GM12878 (cell line): ENCODE data around the gene DCAF11. TPM values are rescaled to one million over a fixed set of nuclear protein-coding genes. Genes with fewer than 3 reads are reported as not detected.
A peak's percentile ranks its signal among the peaks of the same experiment; 100 is the strongest.

Experiments
- ATAC-seq: fragments of 200-7000 bp; cut with Tn5 transposase; 3 replicates; pipeline ENCODE4 v1.9.1; 2020; ENCODE audit warnings: mild to moderate bottlenecking, moderate library complexity
- BruUV-seq: library from RNA; stranded (reverse); fragments of 400-500 nt; replicated peaks from 2 replicates; lab custom pipeline; 2021; lab: Mats Ljungman, UMichigan
- CTCF ChIA-PET: fragments of 300-600 bp; sonication (Branson Sonifier 250); formaldehyde crosslinking; extraction: SDS; loops from one replicate; lab custom pipeline; 2021; ENCODE audit warnings: inconsistent platforms; lab: Yijun Ruan, JAX
- POLR2A ChIA-PET: fragments of 350-600 bp; formaldehyde crosslinking; extraction: SDS; loops from one replicate; lab custom pipeline; 2021; ENCODE audit warnings: inconsistent platforms; lab: Charles Lee
- RAD21 ChIA-PET: fragments of 300-600 bp; sonication (Branson Sonifier 250); formaldehyde crosslinking; loops from one replicate; lab custom pipeline; 2023; ENCODE audit warnings: antibody characterized with exemption; ENCODE audit not compliant: unreplicated experiment; lab: Charles Lee
- SMC1A ChIA-PET: fragments of 300-600 bp; sonication (Branson Sonifier 250); formaldehyde crosslinking; loops from one replicate; lab custom pipeline; 2023; ENCODE audit not compliant: unreplicated experiment, uncharacterized antibody; lab: Charles Lee
- DNase-seq: peaks from one replicate; pipeline ENCODE4 v3.0.0-alpha.2; 2011; ENCODE audit warnings: low read depth, low spot score
- FAIRE-seq: peaks from 3 replicates; lab custom pipeline; 2011; peaks lifted over from hg19 to GRCh38; lab: Jason Lieb, UNC
- H2AFZ ChIP-seq: 2 replicates; pipeline ENCODE4 v1.6.0; 2011; ENCODE audit warnings: low read depth, low read length, control low read depth; ENCODE audit not compliant: control insufficient read depth
- H3K27ac ChIP-seq: 2 replicates; pipeline ENCODE4 v1.5.1; 2011; ENCODE audit warnings: control low read depth; ENCODE audit not compliant: control insufficient read depth, insufficient read depth
- H3K27me3 ChIP-seq, 2 experiments: replicated peaks in 1 of 2; 2 replicates each; pipeline versions ENCODE4 v1.6.0 to v1.6.1; 2011; ENCODE audit warnings: low read length in 1 of 2; ENCODE audit not compliant: control insufficient read depth in 2 of 2, insufficient read depth in 2 of 2
- H3K36me3 ChIP-seq, 2 experiments: 2 replicates each; pipeline ENCODE4 v1.5.1; 2011; ENCODE audit warnings: low read length in 1 of 2; ENCODE audit not compliant: control insufficient read depth in 2 of 2, insufficient read depth in 2 of 2
- H3K4me1 ChIP-seq: 2 replicates; pipeline ENCODE4 v1.6.1; 2011; ENCODE audit warnings: mild to moderate bottlenecking, low read length, moderate library complexity, mixed read lengths; ENCODE audit not compliant: control insufficient read depth, insufficient read depth
- H3K4me2 ChIP-seq: 2 replicates; pipeline ENCODE4 v1.6.0; 2011; ENCODE audit warnings: control low read depth; ENCODE audit not compliant: control insufficient read depth, insufficient read depth
- H3K4me3 ChIP-seq: fragments of 200-600 bp; sonication (generic); 2 replicates; pipeline ENCODE4 v1.5.1; 2016
- H3K79me2 ChIP-seq: 2 replicates; pipeline ENCODE4 v1.6.0; 2011; ENCODE audit warnings: low read length; ENCODE audit not compliant: control insufficient read depth, insufficient read depth
- H3K9ac ChIP-seq: 2 replicates; pipeline ENCODE4 v1.8.0; 2011; ENCODE audit warnings: low read length, control low read depth, mixed read lengths; ENCODE audit not compliant: control insufficient read depth, insufficient read depth
- H3K9me3 ChIP-seq: replicated peaks from 3 replicates; pipeline ENCODE4 v1.5.1; 2011; ENCODE audit warnings: mild to moderate bottlenecking, low read length; ENCODE audit not compliant: control insufficient read depth, insufficient read depth
- H4K20me1 ChIP-seq: 2 replicates; pipeline ENCODE4 v1.6.0; 2011; ENCODE audit not compliant: control insufficient read depth, insufficient read depth
- BCL11A ChIP-seq: IDR thresholded peaks from 2 replicates; pipeline ENCODE4 v1.6.1; 2011; ENCODE audit warnings: low read depth, low read length
- EP300 ChIP-seq, 2 experiments: fragments of 150-350 bp in 1 of 2; IDR thresholded peaks; 2 replicates each; pipeline ENCODE4 v1.6.1; 2011 to 2012; ENCODE audit warnings: low read depth in 2 of 2, low read length in 2 of 2, borderline replicate concordance in 1 of 2, improper control_type of control experiment in 1 of 2, inconsistent platforms in 1 of 2; ENCODE audit not compliant: control insufficient read depth in 1 of 2
- FOS ChIP-seq: IDR thresholded peaks from 3 replicates; pipeline ENCODE4 v1.6.1; 2011; ENCODE audit warnings: borderline replicate concordance; ENCODE audit not compliant: insufficient read length; ENCODE audit errors: extremely low read depth
- HCFC1 ChIP-seq: fragments of 150-350 bp; IDR thresholded peaks from 2 replicates; pipeline ENCODE4 v1.6.1; 2014; ENCODE audit warnings: low read length
- JUND ChIP-seq: IDR thresholded peaks from 2 replicates; pipeline ENCODE4 v1.6.1; 2012; ENCODE audit warnings: low read depth, mild to moderate bottlenecking, low read length, improper control_type of control experiment, moderate library complexity
- LARP7 ChIP-seq: fragments of 450-650 bp; IDR thresholded peaks from 2 replicates; pipeline ENCODE4 v1.6.1; 2017; ENCODE audit warnings: mild to moderate bottlenecking
- RFX5 ChIP-seq: IDR thresholded peaks from 2 replicates; pipeline ENCODE4 v1.6.1; 2011; ENCODE audit warnings: low read depth, low read length, improper control_type of control experiment
- STAT1 ChIP-seq: fragments of 450-650 bp; conservative IDR thresholded peaks from 2 replicates; pipeline ENCODE4 v1.6.1; 2014; ENCODE audit warnings: antibody characterized with exemption, mild to moderate bottlenecking
- SUPT20H ChIP-seq: IDR thresholded peaks from 2 replicates; pipeline ENCODE4 v1.6.1; 2011; ENCODE audit warnings: low read depth, mild to moderate bottlenecking, low read length, moderate library complexity, borderline replicate concordance; ENCODE audit not compliant: control insufficient read depth
- ZNF384 ChIP-seq: IDR thresholded peaks from 2 replicates; pipeline ENCODE4 v1.6.1; 2012; ENCODE audit warnings: low read depth, mild to moderate bottlenecking, low read length, improper control_type of control experiment, borderline replicate concordance
- ZZZ3 ChIP-seq: IDR thresholded peaks from 2 replicates; pipeline ENCODE4 v1.6.1; 2011; ENCODE audit warnings: low read depth; ENCODE audit not compliant: control insufficient read depth, insufficient read length
- WGBS: methylation state at CpG from one replicate; pipeline ENCODE4 v1.1.6; 2016; ENCODE audit warnings: low lambda C conversion rate; ENCODE audit not compliant: insufficient replicate concordance, insufficient coverage; ENCODE audit errors: missing lambda C conversion rate; 5-methylcytosine and 5-hydroxymethylcytosine counted together
- in situ Hi-C: fragments of 300-500 bp; cut with MboI; formaldehyde crosslinking; loops from 9 replicates; pipeline ENCODE4 v1.14.3; 2018; ENCODE audit warnings: mixed read lengths
- intact Hi-C: fragments of 100-400 bp; cut with micrococcal nuclease; formaldehyde crosslinking; loops from one replicate; pipeline ENCODE4 v1.14.2; 2022; ENCODE audit not compliant: unreplicated experiment
- polyA plus RNA-seq, 11 experiments: library from polyadenylated mRNA; depleted of rRNA in 4 of 11; unstranded in 6 of 11; stranded (reverse) in 5 of 11; fragments of >200 nt; fragmentation: Nextera tagmentation in 4 of 11; fragmentation: Illumina TruSeq in 1 of 11; extraction: Ambion mirVana in 4 of 11; extraction: Trizol in 1 of 11; gene quantifications; 1 replicate in 1 of 11; 2 replicates in 10 of 11; pipeline versions ENCODE4 v1.2.1 to v1.2.3, GENCODE V29; 2011 to 2016; ENCODE audit warnings: inconsistent platforms in 2 of 11, missing spikeins in 2 of 11, low read depth in 1 of 11
- total RNA-seq, 4 experiments: library from RNA; depleted of rRNA in 3 of 4; stranded (reverse); fragments of >200 nt in 3 of 4; fragmentation: Illumina TruSeq in 1 of 4; extraction: Trizol in 1 of 4; gene quantifications; 2 replicates each; pipeline versions ENCODE4 v1.2.1 to v1.2.3, GENCODE V29; 2013 to 2021
- TF ChIP-seq, protein P1 (sequence below): IDR thresholded peaks from 2 replicates; pipeline ENCODE4 v1.6.1; 2011; ENCODE audit warnings: mild to moderate bottlenecking, low read depth, low read length, moderate library complexity; ENCODE audit not compliant: insufficient replicate concordance
- TF ChIP-seq, protein P2 (sequence below): IDR thresholded peaks from 2 replicates; pipeline ENCODE4 v1.6.1; 2012; ENCODE audit warnings: low read depth, low read length, improper control_type of control experiment
- TF ChIP-seq, protein P3 (sequence below): fragments of 450-650 bp; IDR thresholded peaks from 2 replicates; pipeline ENCODE4 v1.6.1; 2016; ENCODE audit warnings: mild to moderate bottlenecking, moderate library complexity, borderline replicate concordance

Gene DCAF11
- total and polyA plus RNA-seq, 10 of the 15 experiments (the other 5 are each of a cell fraction or from before 2014, with no cell fraction given): 13.4 to 91.2 (median 68.7) TPM

DNA sequence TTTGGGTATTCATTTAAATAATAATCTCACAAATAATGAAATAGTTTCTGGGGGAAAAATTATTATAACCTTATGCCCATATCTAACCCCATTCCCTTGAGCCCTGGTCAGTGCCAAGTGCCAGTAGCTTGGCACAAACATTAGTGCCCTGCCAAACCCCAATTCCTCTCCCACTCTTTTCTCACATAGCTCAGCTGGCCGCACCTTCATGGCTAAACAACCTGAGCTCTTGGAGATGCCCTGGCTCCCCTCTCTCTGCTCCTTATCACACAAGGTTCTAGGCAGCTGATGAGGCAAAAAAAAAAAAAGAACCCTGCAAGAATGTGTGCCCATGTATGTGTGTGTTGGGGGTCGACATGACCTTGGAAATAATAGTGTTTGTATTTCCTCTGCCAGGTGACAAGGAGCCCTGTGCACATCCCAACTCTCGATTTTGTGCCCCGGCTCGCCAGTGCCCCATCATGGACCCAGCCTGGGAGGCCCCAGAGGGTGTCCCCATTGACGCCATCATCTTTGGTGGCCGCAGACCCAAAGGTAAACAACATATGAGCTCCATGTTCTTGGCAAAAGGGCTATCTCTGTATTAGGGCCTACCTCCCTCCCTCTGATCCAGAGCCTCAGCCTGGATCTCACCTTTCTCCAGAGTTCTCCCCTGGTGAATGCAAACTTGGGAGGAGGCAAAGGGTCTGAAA is 12.1 kb upstream of the DCAF11 start (continued):
- TF ChIP-seq, protein P1, sequence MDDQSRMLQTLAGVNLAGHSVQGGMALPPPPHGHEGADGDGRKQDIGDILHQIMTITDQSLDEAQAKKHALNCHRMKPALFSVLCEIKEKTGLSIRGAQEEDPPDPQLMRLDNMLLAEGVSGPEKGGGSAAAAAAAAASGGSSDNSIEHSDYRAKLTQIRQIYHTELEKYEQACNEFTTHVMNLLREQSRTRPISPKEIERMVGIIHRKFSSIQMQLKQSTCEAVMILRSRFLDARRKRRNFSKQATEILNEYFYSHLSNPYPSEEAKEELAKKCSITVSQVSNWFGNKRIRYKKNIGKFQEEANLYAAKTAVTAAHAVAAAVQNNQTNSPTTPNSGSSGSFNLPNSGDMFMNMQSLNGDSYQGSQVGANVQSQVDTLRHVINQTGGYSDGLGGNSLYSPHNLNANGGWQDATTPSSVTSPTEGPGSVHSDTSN: no peak
- no peak for TF ChIP-seq RFX5

DNA sequence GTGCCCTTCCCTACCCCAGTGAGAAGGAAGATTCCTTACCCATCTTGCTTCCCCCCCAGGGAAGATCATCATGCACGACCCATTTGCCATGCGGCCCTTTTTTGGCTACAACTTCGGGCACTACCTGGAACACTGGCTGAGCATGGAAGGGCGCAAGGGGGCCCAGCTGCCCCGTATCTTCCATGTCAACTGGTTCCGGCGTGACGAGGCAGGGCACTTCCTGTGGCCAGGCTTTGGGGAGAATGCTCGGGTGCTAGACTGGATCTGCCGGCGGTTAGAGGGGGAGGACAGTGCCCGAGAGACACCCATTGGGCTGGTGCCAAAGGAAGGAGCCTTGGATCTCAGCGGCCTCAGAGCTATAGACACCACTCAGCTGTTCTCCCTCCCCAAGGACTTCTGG is 11.1 kb upstream of the DCAF11 start:
- BruUV-seq: TSS peak; percentile 23
- no peak overlapping the region for H3K4me3 ChIP-seq
- H3K27ac ChIP-seq: no peak overlapping the region
- H3K9ac ChIP-seq: no peak overlapping the region
- intact Hi-C loops (no loop called here), in situ Hi-C loops (loop anchor here (25.0 kb wide), 1 partner anchor 791 kb away; the partner anchor contains the start of genes BCL2L2, PABPN1 and PPP1R3E)
- H3K4me2 ChIP-seq: no peak overlapping the region
- H3K9me3 ChIP-seq: no peaks in the 10 kb centered on the region
- ChIA-PET CTCF (interaction anchor here (1.5 to 11.3 kb wide), 2 partner anchors 10 to 57 kb away, joined by 3 to 294 read pairs; partner anchors contain the start of gene PCK2), POLR2A (interaction anchor here (1.8 kb wide), 1 partner anchor 10 kb away, joined by 8 read pairs; the partner anchor contains the start of gene PCK2), RAD21 (no interaction called here), SMC1A (interaction anchor here (1.9 to 9.6 kb wide), 2 partner anchors 10 to 57 kb away, joined by 7 to 195 read pairs; partner anchors contain the start of genes IRF9 and PCK2)
- FAIRE-seq (no peak), DNase-seq (no peak), ATAC-seq (no peak)
- H3K27me3 ChIP-seq: no peaks in the 10 kb centered on the region
- H3K36me3 ChIP-seq: peaks cover 11% of the 10 kb centered on the region in 2 experiments; a peak in 3 of 4 replicates
- 90% methylated on average over 13 of the region's 13 CpGs for WGBS
- no peaks in the 10 kb centered on the region for H3K79me2 ChIP-seq
- H4K20me1 ChIP-seq: no peaks in the 10 kb centered on the region
- no peak overlapping the region for H2AFZ ChIP-seq
- H3K4me1 ChIP-seq: no peaks in the 10 kb centered on the region
- TF ChIP-seq, protein P2, sequence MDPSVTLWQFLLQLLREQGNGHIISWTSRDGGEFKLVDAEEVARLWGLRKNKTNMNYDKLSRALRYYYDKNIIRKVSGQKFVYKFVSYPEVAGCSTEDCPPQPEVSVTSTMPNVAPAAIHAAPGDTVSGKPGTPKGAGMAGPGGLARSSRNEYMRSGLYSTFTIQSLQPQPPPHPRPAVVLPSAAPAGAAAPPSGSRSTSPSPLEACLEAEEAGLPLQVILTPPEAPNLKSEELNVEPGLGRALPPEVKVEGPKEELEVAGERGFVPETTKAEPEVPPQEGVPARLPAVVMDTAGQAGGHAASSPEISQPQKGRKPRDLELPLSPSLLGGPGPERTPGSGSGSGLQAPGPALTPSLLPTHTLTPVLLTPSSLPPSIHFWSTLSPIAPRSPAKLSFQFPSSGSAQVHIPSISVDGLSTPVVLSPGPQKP: no peak
- no peak for TF ChIP-seq STAT1
- TF ChIP-seq, protein P3, sequence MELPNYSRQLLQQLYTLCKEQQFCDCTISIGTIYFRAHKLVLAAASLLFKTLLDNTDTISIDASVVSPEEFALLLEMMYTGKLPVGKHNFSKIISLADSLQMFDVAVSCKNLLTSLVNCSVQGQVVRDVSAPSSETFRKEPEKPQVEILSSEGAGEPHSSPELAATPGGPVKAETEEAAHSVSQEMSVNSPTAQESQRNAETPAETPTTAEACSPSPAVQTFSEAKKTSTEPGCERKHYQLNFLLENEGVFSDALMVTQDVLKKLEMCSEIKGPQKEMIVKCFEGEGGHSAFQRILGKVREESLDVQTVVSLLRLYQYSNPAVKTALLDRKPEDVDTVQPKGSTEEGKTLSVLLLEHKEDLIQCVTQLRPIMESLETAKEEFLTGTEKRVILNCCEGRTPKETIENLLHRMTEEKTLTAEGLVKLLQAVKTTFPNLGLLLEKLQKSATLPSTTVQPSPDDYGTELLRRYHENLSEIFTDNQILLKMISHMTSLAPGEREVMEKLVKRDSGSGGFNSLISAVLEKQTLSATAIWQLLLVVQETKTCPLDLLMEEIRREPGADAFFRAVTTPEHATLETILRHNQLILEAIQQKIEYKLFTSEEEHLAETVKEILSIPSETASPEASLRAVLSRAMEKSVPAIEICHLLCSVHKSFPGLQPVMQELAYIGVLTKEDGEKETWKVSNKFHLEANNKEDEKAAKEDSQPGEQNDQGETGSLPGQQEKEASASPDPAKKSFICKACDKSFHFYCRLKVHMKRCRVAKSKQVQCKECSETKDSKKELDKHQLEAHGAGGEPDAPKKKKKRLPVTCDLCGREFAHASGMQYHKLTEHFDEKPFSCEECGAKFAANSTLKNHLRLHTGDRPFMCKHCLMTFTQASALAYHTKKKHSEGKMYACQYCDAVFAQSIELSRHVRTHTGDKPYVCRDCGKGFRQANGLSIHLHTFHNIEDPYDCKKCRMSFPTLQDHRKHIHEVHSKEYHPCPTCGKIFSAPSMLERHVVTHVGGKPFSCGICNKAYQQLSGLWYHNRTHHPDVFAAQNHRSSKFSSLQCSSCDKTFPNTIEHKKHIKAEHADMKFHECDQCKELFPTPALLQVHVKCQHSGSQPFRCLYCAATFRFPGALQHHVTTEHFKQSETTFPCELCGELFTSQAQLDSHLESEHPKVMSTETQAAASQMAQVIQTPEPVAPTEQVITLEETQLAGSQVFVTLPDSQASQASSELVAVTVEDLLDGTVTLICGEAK: no peak
- no peak for TF ChIP-seq FOS
- no peak for TF ChIP-seq LARP7
- TF ChIP-seq ZNF384: no peak
- TF ChIP-seq BCL11A: no peak
- TF ChIP-seq SUPT20H: no peak
- TF ChIP-seq HCFC1: no peak
- no peak for TF ChIP-seq ZZZ3
- no peak for TF ChIP-seq EP300 (IDR thresholded peaks at IDR 0.05; ENCODE audit: borderline replicate concordance in 1 of 2, control insufficient read depth in 1 of 2, low read depth in 2 of 2, low read length in 2 of 2)
- TF ChIP-seq JUND: no peak
